ENCODE results near the gene EXOC3L4.
A peak's percentile ranks its signal among the peaks of the same experiment; 100 is the strongest.

The EXOC3L4 gene

GRCh38 chr14:103107941-103108748 is 13.6 kb downstream of the EXOC3L4 start:
- H3K27ac ChIP-seq, result no peak overlapping the region
- H3K79me2 ChIP-seq, result no peaks in the 10 kb centered on the region
- no peak overlapping the region for H3K4me3 ChIP-seq (ENCODE audit: low read depth, low read length)
- no peak for TF ChIP-seq CTCF (IDR thresholded peaks at IDR 0.05)
- H3K36me3 ChIP-seq (ENCODE audit: control insufficient read depth, insufficient read depth, low read length), result no peaks in the 10 kb centered on the region
- H3K4me1 ChIP-seq, result peaks cover 48% of the 10 kb centered on the region
- peaks cover 3% of the 10 kb centered on the region for H3K27me3 ChIP-seq (ENCODE audit: control insufficient read depth, insufficient read depth, low read length)
- H3K9ac ChIP-seq, result no peak overlapping the region
- no peak overlapping the region for H3K4me2 ChIP-seq (ENCODE audit: low read length)
- no peak overlapping the region for H2AFZ ChIP-seq
- no peaks in the 10 kb centered on the region for H3K9me3 ChIP-seq (ENCODE audit: control insufficient read depth, low read length)

- Histone ChIP-seq H3K36me3 (ENCODE audit: control insufficient read depth, insufficient read depth, low read length) (no peaks in the 10 kb centered on the region), H3K27me3 (ENCODE audit: control insufficient read depth, insufficient read depth, low read length) (peaks cover 3% of the 10 kb centered on the region), H3K4me2 (ENCODE audit: low read length) (no peak overlapping the region), H3K4me3 (ENCODE audit: low read depth, low read length) (no peak overlapping the region), H3K79me2 (no peaks in the 10 kb centered on the region), H3K27ac (no peak overlapping the region), H3K9me3 (ENCODE audit: control insufficient read depth, low read length) (no peaks in the 10 kb centered on the region), H3K9ac (no peak overlapping the region), H2AFZ (no peak overlapping the region), H3K4me1 (peaks cover 48% of the 10 kb centered on the region)
- no peak for TF ChIP-seq CTCF (IDR thresholded peaks at IDR 0.05)
These were observed 14.3 kb downstream of the EXOC3L4 start for GRCh38 chr14:103108749-103109207.

GRCh38 chr14:103109535-103110441 is 15.3 kb downstream of the EXOC3L4 start:
- Histone ChIP-seq H3K36me3 (ENCODE audit: control insufficient read depth, insufficient read depth, low read length) (no peaks in the 10 kb centered on the region), H3K9ac (no peak overlapping the region)

GRCh38 chr14:103110681-103111231 is 16.2 kb downstream of the EXOC3L4 start:
- Histone ChIP-seq H3K4me1 (peaks cover 33% of the 10 kb centered on the region), H2AFZ (peak overlapping the region; percentile 71), H3K4me3 (ENCODE audit: low read depth, low read length) (no peak overlapping the region), H3K36me3 (ENCODE audit: control insufficient read depth, insufficient read depth, low read length) (no peaks in the 10 kb centered on the region), H3K9me3 (ENCODE audit: control insufficient read depth, low read length) (no peaks in the 10 kb centered on the region), H3K27me3 (ENCODE audit: control insufficient read depth, insufficient read depth, low read length) (no peaks in the 10 kb centered on the region), H3K79me2 (no peaks in the 10 kb centered on the region), H3K4me2 (ENCODE audit: low read length) (peak overlapping the region; percentile 36), H3K9ac (no peak overlapping the region), H3K27ac (peak overlapping the region; percentile 85)
- TF ChIP-seq CTCF (IDR thresholded peaks at IDR 0.05), result no peak

More at GRCh38 chr14:103109535-103110441, 15.3 kb downstream of the EXOC3L4 start:
- Histone ChIP-seq H2AFZ (peak overlapping the region; percentile 71), H3K4me1 (peaks cover 38% of the 10 kb centered on the region), H3K4me3 (ENCODE audit: low read depth, low read length) (no peak overlapping the region), H3K79me2 (no peaks in the 10 kb centered on the region), H3K4me2 (ENCODE audit: low read length) (no peak overlapping the region), H3K27me3 (ENCODE audit: control insufficient read depth, insufficient read depth, low read length) (peaks cover 3% of the 10 kb centered on the region), H3K9me3 (ENCODE audit: control insufficient read depth, low read length) (no peaks in the 10 kb centered on the region), H3K27ac (peak overlapping the region; percentile 85)
- no peak for TF ChIP-seq CTCF (IDR thresholded peaks at IDR 0.05)
